Muscle of back (tissue), 11 donors: Measurements from ENCODE around the gene SH2B3. TPM values are rescaled to one million over a fixed set of nuclear protein-coding genes. Genes with fewer than 3 reads are reported as not detected.
"Not testable (repeated sequence)": the region's sequence is repeated elsewhere in the genome, so short reads cannot be mapped to it uniquely, and the experiment has no call there.

ENCODE experiments used
- DNase-seq, 3 donors: peaks; one replicate each; pipeline versions ENCODE4 v3.0.0 to v3.0.0-alpha.2; 2013
- polyA plus RNA-seq, 10 donors: library from polyadenylated mRNA; unstranded; fragments of 120-200 nt; gene quantifications; one replicate each; pipeline ENCODE4 v1.2.1, GENCODE V29; 2013; ENCODE audit not compliant: insufficient read length in 10 of 10

Gene SH2B3
- polyA plus RNA-seq, 10 donors: 11.6 to 19.2 (median 15.3) TPM

- no peak for DNase-seq
These were observed 21.1 kb upstream of the SH2B3 start for GRCh38 chr12:111384596-111384995.

- no peak for DNase-seq
These were observed 18.8 kb upstream of the SH2B3 start for GRCh38 chr12:111386885-111387284.

GRCh38 chr12:111387747-111388323, 17.9 kb upstream of the SH2B3 start:
- DNase-seq: no peak

- DNase-seq: no peak
These were observed 16.1 kb upstream of the SH2B3 start for GRCh38 chr12:111389635-111390034.

- DNase-seq: no peak
These were observed 14.8 kb upstream of the SH2B3 start for GRCh38 chr12:111390910-111391309.

- peak in 1 of 3 donors; percentile 21 for DNase-seq
These were observed 11.9 kb upstream of the SH2B3 start for GRCh38 chr12:111393700-111394300.

- no peak for DNase-seq
These were observed 11.2 kb upstream of the SH2B3 start for GRCh38 chr12:111394480-111394879.

GRCh38 chr12:111395336-111396187, 10.2 kb upstream of the SH2B3 start:
- no peak for DNase-seq

- DNase-seq: not testable (repeated sequence)
These were observed 9.5 kb upstream of the SH2B3 start for GRCh38 chr12:111396271-111396670.

GRCh38 chr12:111396726-111397445, 8.8 kb upstream of the SH2B3 start:
- peak; percentile 66 to 92 (median 83) for DNase-seq

- DNase-seq: peak in 1 of 3 donors; percentile 46
These were observed 7.2 kb upstream of the SH2B3 start for GRCh38 chr12:111398530-111398929.

GRCh38 chr12:111399741-111400404, 5.8 kb upstream of the SH2B3 start:
- not testable (repeated sequence) for DNase-seq

GRCh38 chr12:111401167-111401605, 4.5 kb upstream of the SH2B3 start:
- DNase-seq: no peak

- not testable (repeated sequence) for DNase-seq
These were observed 3.3 kb upstream of the SH2B3 start for GRCh38 chr12:111402490-111402824.

GRCh38 chr12:111404362-111405148, 1.2 kb upstream of the SH2B3 start:
- DNase-seq: peak in 1 of 3 donors; percentile 68

GRCh38 chr12:111405149-111405858, 419 bp upstream of the SH2B3 start:
- peak; percentile 89 to 94 (median 89) for DNase-seq

GRCh38 chr12:111406474-111407376, 1.0 kb downstream of the SH2B3 start:
- peak in 1 of 3 donors; percentile 69 for DNase-seq

- DNase-seq: peak in 1 of 3 donors; percentile 71
These were observed 1.8 kb downstream of the SH2B3 start for GRCh38 chr12:111407377-111408115.
